WTC11 (cell line): Measurements from ENCODE around the gene ANTXR1. TPM values are rescaled to one million over a fixed set of nuclear protein-coding genes. Genes with fewer than 3 reads are reported as not detected.

Experiments used
- ATAC-seq: fragments of 200-7000 bp; cut with Tn5 transposase; 2 replicates; pipeline ENCODE4 v1.10.0; 2021; ENCODE audit warnings: mild to moderate bottlenecking, moderate library complexity
- CTCF ChIA-PET: fragments of 300-600 bp; sonication (Branson Sonifier 250); formaldehyde crosslinking; loops from one replicate; lab custom pipeline; 2021; ENCODE audit warnings: antibody characterized with exemption; lab: Charles Lee
- POLR2A ChIA-PET: fragments of 350-600 bp; sonication (Branson Sonifier 250); formaldehyde crosslinking; loops from one replicate; lab custom pipeline; 2021; ENCODE audit warnings: antibody characterized with exemption; lab: Charles Lee
- DNase-seq: peaks from one replicate; pipeline ENCODE4 v3.0.0; 2021; ENCODE audit warnings: low spot score
- H3K27ac Mint-ChIP-seq: 2 replicates; pipeline ENCODE4 v1.8.0; 2021; ENCODE audit warnings: mixed read lengths
- H3K27me3 Mint-ChIP-seq: 2 replicates; pipeline ENCODE4 v1.8.0; 2021; ENCODE audit warnings: low read depth, mild to moderate bottlenecking, moderate library complexity, mixed read lengths
- H3K36me3 Mint-ChIP-seq: 2 replicates; pipeline ENCODE4 v1.8.0; 2021; ENCODE audit warnings: mixed read lengths
- H3K4me1 Mint-ChIP-seq: 2 replicates; pipeline ENCODE4 v1.8.0; 2022; ENCODE audit warnings: mixed read lengths
- H3K4me3 Mint-ChIP-seq: 2 replicates; pipeline ENCODE4 v1.8.0; 2021; ENCODE audit warnings: mild to moderate bottlenecking, moderate library complexity, mixed read lengths
- H3K9me3 Mint-ChIP-seq: 2 replicates; pipeline ENCODE4 v1.8.0; 2021; ENCODE audit warnings: mixed read lengths
- ATF3 ChIP-seq: sonication (generic); formaldehyde crosslinking; conservative IDR thresholded peaks from 2 replicates; pipeline ENCODE4 v1.8.1; 2022; ENCODE audit warnings: mild to moderate bottlenecking, missing genetic modification reagents
- ATF6 ChIP-seq: sonication (generic); formaldehyde crosslinking; IDR thresholded peaks from 2 replicates; pipeline ENCODE4 v1.8.1; 2023; ENCODE audit warnings: mild to moderate bottlenecking, missing genetic modification reagents
- CDX4 ChIP-seq: fragments of 250-450 bp; sonication (Bioruptor Pico); IDR thresholded peaks from 2 replicates; pipeline ENCODE4 v1.9.0; 2021; ENCODE audit warnings: moderate library complexity, mild to moderate bottlenecking, inconsistent platforms, borderline replicate concordance
- CREB1 ChIP-seq: sonication (generic); formaldehyde crosslinking; IDR thresholded peaks from 2 replicates; pipeline ENCODE4 v1.8.0; 2023; ENCODE audit warnings: mild to moderate bottlenecking, missing genetic modification reagents
- E2F1 ChIP-seq: sonication (generic); formaldehyde crosslinking; IDR thresholded peaks from 2 replicates; pipeline ENCODE4 v1.8.0; 2022; ENCODE audit warnings: mild to moderate bottlenecking, missing genetic modification reagents
- ESRRA ChIP-seq: sonication (generic); formaldehyde crosslinking; IDR thresholded peaks from 2 replicates; pipeline ENCODE4 v1.8.1; 2022; ENCODE audit warnings: mild to moderate bottlenecking, missing genetic modification reagents, borderline replicate concordance
- ETV6 ChIP-seq: sonication (generic); formaldehyde crosslinking; IDR thresholded peaks from 2 replicates; pipeline ENCODE4 v1.8.1; 2022; ENCODE audit warnings: mild to moderate bottlenecking, missing genetic modification reagents
- FOXP1 ChIP-seq: sonication (generic); formaldehyde crosslinking; IDR thresholded peaks from 2 replicates; pipeline ENCODE4 v1.8.0; 2022; ENCODE audit warnings: missing genetic modification reagents, mild to moderate bottlenecking, moderate library complexity, borderline replicate concordance
- GABPB1 ChIP-seq: sonication (generic); formaldehyde crosslinking; IDR thresholded peaks from 2 replicates; pipeline ENCODE4 v1.8.1; 2023; ENCODE audit warnings: mild to moderate bottlenecking, missing genetic modification reagents
- KAT7 ChIP-seq: sonication (generic); formaldehyde crosslinking; IDR thresholded peaks from 2 replicates; pipeline ENCODE4 v1.8.1; 2023; ENCODE audit warnings: missing genetic modification reagents, mild to moderate bottlenecking, borderline replicate concordance
- MLX ChIP-seq: sonication (generic); formaldehyde crosslinking; IDR thresholded peaks from 2 replicates; pipeline ENCODE4 v1.8.1; 2023; ENCODE audit warnings: mild to moderate bottlenecking, missing genetic modification reagents, moderate library complexity
- MYBL2 ChIP-seq: sonication (generic); formaldehyde crosslinking; IDR thresholded peaks from 2 replicates; pipeline ENCODE4 v1.8.1; 2023; ENCODE audit warnings: mild to moderate bottlenecking, moderate library complexity, missing genetic modification reagents
- PRRX2 ChIP-seq: fragments of 250-450 bp; sonication (Bioruptor Pico); IDR thresholded peaks from 2 replicates; pipeline ENCODE4 v1.8.0; 2021; ENCODE audit warnings: mild to moderate bottlenecking
- SMAD4 ChIP-seq: sonication (generic); formaldehyde crosslinking; IDR thresholded peaks from 2 replicates; pipeline ENCODE4 v1.8.0; 2022; ENCODE audit warnings: mild to moderate bottlenecking, missing genetic modification reagents
- SP1 ChIP-seq: sonication (generic); formaldehyde crosslinking; conservative IDR thresholded peaks from 2 replicates; pipeline ENCODE4 v1.8.1; 2022; ENCODE audit warnings: missing genetic modification reagents
- ZBTB43 ChIP-seq: sonication (generic); formaldehyde crosslinking; IDR thresholded peaks from 2 replicates; pipeline ENCODE4 v1.8.1; 2023; ENCODE audit warnings: mild to moderate bottlenecking, missing genetic modification reagents
- ZNF423 ChIP-seq: fragments of 250-450 bp; sonication (Bioruptor Pico); IDR thresholded peaks from 2 replicates; pipeline ENCODE4 v2.1.2; 2022; ENCODE audit warnings: mild to moderate bottlenecking, moderate library complexity
- total RNA-seq: library from RNA; stranded (reverse); gene quantifications from 3 replicates; pipeline ENCODE4 v1.2.3, GENCODE V29; 2021
- TF ChIP-seq, protein P1 (sequence below): fragments of 200-600 bp; IDR thresholded peaks from 2 replicates; pipeline ENCODE4 v1.8.0; 2022; ENCODE audit warnings: antibody characterized with exemption
- TF ChIP-seq, protein P2 (sequence below): sonication (generic); formaldehyde crosslinking; IDR thresholded peaks from 2 replicates; pipeline ENCODE4 v1.8.1; 2023; ENCODE audit warnings: mild to moderate bottlenecking, missing genetic modification reagents, borderline replicate concordance
- TF ChIP-seq, protein P3 (sequence below): sonication (generic); formaldehyde crosslinking; IDR thresholded peaks from 2 replicates; pipeline ENCODE4 v1.8.1; 2022; ENCODE audit warnings: low read depth, mild to moderate bottlenecking, moderate library complexity, missing genetic modification reagents, borderline replicate concordance
- TF ChIP-seq, protein P4 (sequence below): fragments of 250-450 bp; sonication (Bioruptor Pico); IDR thresholded peaks from 2 replicates; pipeline ENCODE4 v1.9.0; 2021; ENCODE audit warnings: mild to moderate bottlenecking

Gene ANTXR1
- total RNA-seq, 1 experiment from 2014 or later, result 30.0 TPM

- TF ChIP-seq ATF3 (CRISPR knock-in tag) (no peak), FOXP1 (CRISPR knock-in tag) (no peak), CREB1 (CRISPR knock-in tag) (no peak), KAT7 (CRISPR knock-in tag) (no peak), MYBL2 (no peak), CDX4 (CRISPR knock-in tag) (no peak), ESRRA (no peak), ZBTB43 (CRISPR knock-in tag) (no peak), E2F1 (CRISPR knock-in tag) (no peak), ZNF423 (CRISPR knock-in tag) (no peak)
- TF ChIP-seq, protein P1, sequence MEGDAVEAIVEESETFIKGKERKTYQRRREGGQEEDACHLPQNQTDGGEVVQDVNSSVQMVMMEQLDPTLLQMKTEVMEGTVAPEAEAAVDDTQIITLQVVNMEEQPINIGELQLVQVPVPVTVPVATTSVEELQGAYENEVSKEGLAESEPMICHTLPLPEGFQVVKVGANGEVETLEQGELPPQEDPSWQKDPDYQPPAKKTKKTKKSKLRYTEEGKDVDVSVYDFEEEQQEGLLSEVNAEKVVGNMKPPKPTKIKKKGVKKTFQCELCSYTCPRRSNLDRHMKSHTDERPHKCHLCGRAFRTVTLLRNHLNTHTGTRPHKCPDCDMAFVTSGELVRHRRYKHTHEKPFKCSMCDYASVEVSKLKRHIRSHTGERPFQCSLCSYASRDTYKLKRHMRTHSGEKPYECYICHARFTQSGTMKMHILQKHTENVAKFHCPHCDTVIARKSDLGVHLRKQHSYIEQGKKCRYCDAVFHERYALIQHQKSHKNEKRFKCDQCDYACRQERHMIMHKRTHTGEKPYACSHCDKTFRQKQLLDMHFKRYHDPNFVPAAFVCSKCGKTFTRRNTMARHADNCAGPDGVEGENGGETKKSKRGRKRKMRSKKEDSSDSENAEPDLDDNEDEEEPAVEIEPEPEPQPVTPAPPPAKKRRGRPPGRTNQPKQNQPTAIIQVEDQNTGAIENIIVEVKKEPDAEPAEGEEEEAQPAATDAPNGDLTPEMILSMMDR, result no peak
- TF ChIP-seq, protein P2, sequence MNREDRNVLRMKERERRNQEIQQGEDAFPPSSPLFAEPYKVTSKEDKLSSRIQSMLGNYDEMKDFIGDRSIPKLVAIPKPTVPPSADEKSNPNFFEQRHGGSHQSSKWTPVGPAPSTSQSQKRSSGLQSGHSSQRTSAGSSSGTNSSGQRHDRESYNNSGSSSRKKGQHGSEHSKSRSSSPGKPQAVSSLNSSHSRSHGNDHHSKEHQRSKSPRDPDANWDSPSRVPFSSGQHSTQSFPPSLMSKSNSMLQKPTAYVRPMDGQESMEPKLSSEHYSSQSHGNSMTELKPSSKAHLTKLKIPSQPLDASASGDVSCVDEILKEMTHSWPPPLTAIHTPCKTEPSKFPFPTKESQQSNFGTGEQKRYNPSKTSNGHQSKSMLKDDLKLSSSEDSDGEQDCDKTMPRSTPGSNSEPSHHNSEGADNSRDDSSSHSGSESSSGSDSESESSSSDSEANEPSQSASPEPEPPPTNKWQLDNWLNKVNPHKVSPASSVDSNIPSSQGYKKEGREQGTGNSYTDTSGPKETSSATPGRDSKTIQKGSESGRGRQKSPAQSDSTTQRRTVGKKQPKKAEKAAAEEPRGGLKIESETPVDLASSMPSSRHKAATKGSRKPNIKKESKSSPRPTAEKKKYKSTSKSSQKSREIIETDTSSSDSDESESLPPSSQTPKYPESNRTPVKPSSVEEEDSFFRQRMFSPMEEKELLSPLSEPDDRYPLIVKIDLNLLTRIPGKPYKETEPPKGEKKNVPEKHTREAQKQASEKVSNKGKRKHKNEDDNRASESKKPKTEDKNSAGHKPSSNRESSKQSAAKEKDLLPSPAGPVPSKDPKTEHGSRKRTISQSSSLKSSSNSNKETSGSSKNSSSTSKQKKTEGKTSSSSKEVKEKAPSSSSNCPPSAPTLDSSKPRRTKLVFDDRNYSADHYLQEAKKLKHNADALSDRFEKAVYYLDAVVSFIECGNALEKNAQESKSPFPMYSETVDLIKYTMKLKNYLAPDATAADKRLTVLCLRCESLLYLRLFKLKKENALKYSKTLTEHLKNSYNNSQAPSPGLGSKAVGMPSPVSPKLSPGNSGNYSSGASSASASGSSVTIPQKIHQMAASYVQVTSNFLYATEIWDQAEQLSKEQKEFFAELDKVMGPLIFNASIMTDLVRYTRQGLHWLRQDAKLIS (CRISPR knock-in tag), result no peak
Observed at GRCh38 chr2:69248232-69248631, 235.3 kb downstream of the ANTXR1 start (continued).

GRCh38 chr2:69250981-69251380 is 238.0 kb downstream of the ANTXR1 start:
- Mint-ChIP-seq H3K9me3 (no peaks in the 10 kb centered on the region), H3K27me3 (no peaks in the 10 kb centered on the region; the same call in 1 of the 2 replicates), H3K4me3 (no peak overlapping the region), H3K4me1 (no peaks in the 10 kb centered on the region), H3K36me3 (peaks cover 12% of the 10 kb centered on the region), H3K27ac (no peak overlapping the region)
- ChIA-PET POLR2A (no interaction called here), CTCF (no interaction called here)
- ATAC-seq, result no peak
- DNase-seq, result no peak
- TF ChIP-seq GABPB1 (CRISPR knock-in tag) (no peak), MLX (no peak), SMAD4 (CRISPR knock-in tag) (no peak), PRRX2 (CRISPR knock-in tag) (no peak), ETV6 (CRISPR knock-in tag) (no peak), ATF6 (no peak), SP1 (CRISPR knock-in tag) (no peak)
- TF ChIP-seq, protein P1, result no peak
- TF ChIP-seq, protein P3, sequence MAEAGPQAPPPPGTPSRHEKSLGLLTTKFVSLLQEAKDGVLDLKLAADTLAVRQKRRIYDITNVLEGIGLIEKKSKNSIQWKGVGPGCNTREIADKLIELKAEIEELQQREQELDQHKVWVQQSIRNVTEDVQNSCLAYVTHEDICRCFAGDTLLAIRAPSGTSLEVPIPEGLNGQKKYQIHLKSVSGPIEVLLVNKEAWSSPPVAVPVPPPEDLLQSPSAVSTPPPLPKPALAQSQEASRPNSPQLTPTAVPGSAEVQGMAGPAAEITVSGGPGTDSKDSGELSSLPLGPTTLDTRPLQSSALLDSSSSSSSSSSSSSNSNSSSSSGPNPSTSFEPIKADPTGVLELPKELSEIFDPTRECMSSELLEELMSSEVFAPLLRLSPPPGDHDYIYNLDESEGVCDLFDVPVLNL, result no peak
- TF ChIP-seq, protein P4, sequence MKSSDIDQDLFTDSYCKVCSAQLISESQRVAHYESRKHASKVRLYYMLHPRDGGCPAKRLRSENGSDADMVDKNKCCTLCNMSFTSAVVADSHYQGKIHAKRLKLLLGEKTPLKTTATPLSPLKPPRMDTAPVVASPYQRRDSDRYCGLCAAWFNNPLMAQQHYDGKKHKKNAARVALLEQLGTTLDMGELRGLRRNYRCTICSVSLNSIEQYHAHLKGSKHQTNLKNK (CRISPR knock-in tag), result no peak
